ENCODE measurements around the gene TMEM170A.

DNA sequence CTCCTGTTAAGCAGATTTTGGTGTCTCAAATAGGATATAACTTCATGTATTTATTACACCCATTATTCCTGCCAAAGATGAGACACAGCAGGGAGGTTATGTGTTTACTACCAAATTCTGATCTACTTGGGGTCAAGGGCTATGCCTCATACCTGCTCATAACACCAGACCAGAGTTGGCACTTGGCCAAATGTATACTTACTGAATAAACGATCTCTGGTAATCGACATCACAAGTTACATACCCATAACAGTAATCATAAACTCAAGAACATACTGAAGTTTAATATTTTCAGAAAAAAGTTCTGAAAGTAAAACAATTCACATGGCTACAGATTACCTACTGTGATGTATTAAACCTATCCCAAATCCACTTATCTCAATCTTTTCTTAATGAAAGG lies 2.9 kb downstream of the TMEM170A start:
- TF ChIP-seq TAF1 (IDR thresholded peaks at IDR 0.05; ENCODE audit: low read depth, low read length) (no peak), POLR2A (IDR thresholded peaks at IDR 0.05; ENCODE audit: low read depth, low read length) (no peak), POLR2AphosphoS5 (IDR thresholded peaks at IDR 0.05; ENCODE audit: low read depth, low read length) (no peak), PAX5 (IDR thresholded peaks at IDR 0.05; ENCODE audit: insufficient read depth, low read length, severe bottlenecking) (no peak), SPI1 (IDR thresholded peaks at IDR 0.05; ENCODE audit: low read depth, low read length) (no peak)

All from GM12891 (cell line).